HepG2 (cell line): ENCODE data around the gene PPA1. TPM values are rescaled to one million over a fixed set of nuclear protein-coding genes. Genes with fewer than 3 reads are reported as not detected.

Experiments
- CCAR2 ChIP-seq: fragments of 200-400 bp; formaldehyde crosslinking; optimal IDR thresholded peaks from 2 replicates; pipeline ENCODE3; 2018; ENCODE audit warnings: low read depth, mild to moderate bottlenecking, low read length, moderate library complexity
- GTF3A ChIP-seq: sonication (generic); formaldehyde crosslinking; conservative IDR thresholded peaks from 2 replicates; pipeline ENCODE4 v1.4.0; 2020; ENCODE audit warnings: mild to moderate bottlenecking, missing genetic modification reagents
- JUN ChIP-seq: sonication (generic); formaldehyde crosslinking; IDR thresholded peaks from 2 replicates; pipeline ENCODE4 v1.4.0; 2020; ENCODE audit warnings: mild to moderate bottlenecking, missing genetic modification reagents
- KAT8 ChIP-seq: IDR thresholded peaks from 2 replicates; pipeline ENCODE4 v1.6.1; 2016; ENCODE audit warnings: missing genetic modification reagents, missing compliant biosample characterization
- KLF6 ChIP-seq: IDR thresholded peaks from 2 replicates; pipeline ENCODE4 v1.8.0; 2016; ENCODE audit warnings: missing biosample characterization, missing genetic modification reagents
- MAFF ChIP-seq: IDR thresholded peaks from 2 replicates; pipeline ENCODE4 v1.6.1; 2011; ENCODE audit warnings: low read depth, low read length, improper control_type of control experiment
- MED13 ChIP-seq: sonication (generic); formaldehyde crosslinking; IDR thresholded peaks from 2 replicates; pipeline ENCODE4 v1.5.0; 2020; ENCODE audit warnings: missing genetic modification reagents
- NCOA2 ChIP-seq: sonication (generic); formaldehyde crosslinking; IDR thresholded peaks from 2 replicates; pipeline ENCODE4 v1.8.0; 2022; ENCODE audit warnings: inconsistent platforms
- NR2F6 ChIP-seq, 2 experiments: IDR thresholded peaks; 2 replicates each; pipeline ENCODE4 v1.6.1; 2016; ENCODE audit warnings: antibody characterized with exemption in 1 of 2, mild to moderate bottlenecking in 1 of 2
- PRDM10 ChIP-seq: sonication (generic); formaldehyde crosslinking; IDR thresholded peaks from 2 replicates; pipeline ENCODE4 v1.4.0; 2020; ENCODE audit warnings: low read depth, missing genetic modification reagents
- PRDM15 ChIP-seq: sonication (generic); formaldehyde crosslinking; IDR thresholded peaks from 2 replicates; pipeline ENCODE4 v1.4.0; 2020; ENCODE audit warnings: missing genetic modification reagents
- RORA ChIP-seq: sonication (generic); formaldehyde crosslinking; IDR thresholded peaks from 2 replicates; pipeline ENCODE4 v1.5.0; 2020; ENCODE audit warnings: mild to moderate bottlenecking, missing genetic modification reagents, moderate library complexity
- THRA ChIP-seq: sonication (generic); formaldehyde crosslinking; IDR thresholded peaks from 2 replicates; pipeline ENCODE4 v1.4.0; 2020; ENCODE audit warnings: missing genetic modification reagents, borderline replicate concordance
- ZBTB10 ChIP-seq: sonication (generic); formaldehyde crosslinking; IDR thresholded peaks from 2 replicates; pipeline ENCODE4 v1.4.0; 2020; ENCODE audit warnings: missing genetic modification reagents, borderline replicate concordance
- ZNF33A ChIP-seq: sonication (generic); formaldehyde crosslinking; IDR thresholded peaks from 2 replicates; pipeline ENCODE4 v1.5.1; 2020; ENCODE audit warnings: missing genetic modification reagents, mild to moderate bottlenecking, moderate library complexity, borderline replicate concordance
- ZNF543 ChIP-seq: sonication (generic); formaldehyde crosslinking; IDR thresholded peaks from 2 replicates; pipeline ENCODE4 v1.4.0; 2020; ENCODE audit warnings: mild to moderate bottlenecking, missing genetic modification reagents
- ZNF598 ChIP-seq: sonication (generic); formaldehyde crosslinking; IDR thresholded peaks from 2 replicates; pipeline ENCODE4 v1.5.1; 2020; ENCODE audit warnings: mild to moderate bottlenecking, missing genetic modification reagents, borderline replicate concordance
- polyA plus RNA-seq, 8 experiments: library from polyadenylated mRNA; depleted of rRNA in 3 of 8; stranded (reverse) in 7 of 8; unstranded in 1 of 8; fragments of >200 nt; fragmentation: Illumina TruSeq in 4 of 8; extraction: Trizol in 4 of 8; gene quantifications; 2 replicates each; pipeline versions ENCODE4 v1.2.1 to v1.2.3, GENCODE V29; 2011 to 2016; ENCODE audit warnings: low read depth in 4 of 8, missing spikeins in 1 of 8, mixed read lengths in 1 of 8; ENCODE audit not compliant: insufficient read depth in 1 of 8
- total RNA-seq, 5 experiments: library from RNA; depleted of rRNA; stranded (reverse); fragments of >200 nt; fragmentation: Illumina TruSeq; extraction: Trizol; gene quantifications; 2 replicates each; pipeline ENCODE4 v1.2.3, GENCODE V29; 2016; ENCODE audit warnings: low read depth in 1 of 5

The PPA1 gene
- total and polyA plus RNA-seq, 2 of the 13 experiments (the other 11 are each of a cell fraction or from before 2014, with no cell fraction given) = 136 to 250 TPM

GRCh38 chr10:70174058-70174741, 59.0 kb downstream of the PPA1 start (continued):
- peak; percentile 64; the same call in 1 of the 2 replicates for TF ChIP-seq PRDM10 (CRISPR knock-in tag)
- peak; percentile 93 for TF ChIP-seq KAT8 (CRISPR knock-in tag)
- no peak; the same call in 1 of the 2 replicates for TF ChIP-seq NCOA2 (CRISPR knock-in tag)
- no peak for TF ChIP-seq RORA (CRISPR knock-in tag)
- 0 out of 2 replicates have a peak, but pooled peaks have one; percentile 40 for TF ChIP-seq ZNF543 (CRISPR knock-in tag)
- TF ChIP-seq NR2F6 (IDR thresholded peaks at IDR 0.05) = no peak
- TF ChIP-seq NR2F6 (CRISPR knock-in tag; IDR thresholded peaks at IDR 0.05) = 0 out of 2 replicates have a peak, but pooled peaks have one; percentile 11
- no peak for TF ChIP-seq MAFF
- peak; percentile 40; the same call in 1 of the 2 replicates for TF ChIP-seq ZNF598 (CRISPR knock-in tag)
- 0 out of 2 replicates have a peak, but pooled peaks have one; percentile 29 for TF ChIP-seq ZBTB10 (CRISPR knock-in tag)
- TF ChIP-seq MED13 = 0 out of 2 replicates have a peak, but pooled peaks have one; percentile 20
- TF ChIP-seq PRDM15 (CRISPR knock-in tag) = no peak
- TF ChIP-seq GTF3A (CRISPR knock-in tag) = 0 out of 2 replicates have a peak, but pooled peaks have one; percentile 42
- 0 out of 2 replicates have a peak, but pooled peaks have one; percentile 47 for TF ChIP-seq KLF6 (CRISPR knock-in tag)
- TF ChIP-seq CCAR2 = no peak
- 0 out of 2 replicates have a peak, but pooled peaks have one; percentile 39 for TF ChIP-seq JUN (CRISPR knock-in tag)
- TF ChIP-seq ZNF33A (CRISPR knock-in tag) = no peak
- no peak; the same call in 1 of the 2 replicates for TF ChIP-seq THRA (CRISPR knock-in tag)
